NCI-H82 treated with DMSO at 0.1 percent for 48 hours (cell line): Measurements from ENCODE around the gene OLIG2.

Experiments
- DNase-seq: peaks from one replicate; lab custom pipeline; 2025; ENCODE audit not compliant: unreplicated experiment; lab: John Stamatoyannopoulos, UW

Gene OLIG2

DNA sequence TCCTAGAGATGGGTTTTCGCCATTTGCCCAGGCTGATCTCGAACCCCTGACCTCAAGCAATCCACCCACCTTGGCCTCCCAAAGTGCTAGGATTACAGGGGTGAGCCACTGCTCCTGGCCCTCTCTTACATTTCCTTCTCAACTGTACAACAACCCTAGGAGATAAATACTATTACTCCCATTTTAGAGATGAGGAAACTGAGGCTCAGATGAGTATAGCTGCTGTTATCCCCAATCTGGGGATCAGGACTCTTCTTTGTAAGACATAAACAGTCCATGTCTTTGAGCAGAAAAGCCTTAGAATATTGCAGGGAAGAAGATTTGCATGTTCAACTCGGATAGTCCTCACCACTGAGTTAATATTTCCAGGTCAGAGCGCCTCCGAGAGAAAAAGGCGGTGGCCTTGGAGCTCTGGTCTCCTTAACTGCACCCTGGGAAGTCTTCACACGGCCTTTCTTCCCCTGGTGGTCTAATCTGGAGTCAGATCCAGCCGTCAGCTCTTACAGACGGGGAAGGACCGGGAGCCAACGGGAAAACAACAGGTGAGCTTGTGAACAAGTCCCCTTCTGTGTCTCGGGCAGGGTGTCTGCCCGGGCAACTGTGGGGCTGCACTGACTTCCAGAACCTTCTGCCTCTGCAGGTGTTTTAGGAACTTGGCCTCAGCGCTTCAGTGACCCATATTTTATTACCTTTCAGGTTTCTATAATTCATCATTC lies 38.3 kb downstream of the OLIG2 start:
- no peak for DNase-seq

DNA sequence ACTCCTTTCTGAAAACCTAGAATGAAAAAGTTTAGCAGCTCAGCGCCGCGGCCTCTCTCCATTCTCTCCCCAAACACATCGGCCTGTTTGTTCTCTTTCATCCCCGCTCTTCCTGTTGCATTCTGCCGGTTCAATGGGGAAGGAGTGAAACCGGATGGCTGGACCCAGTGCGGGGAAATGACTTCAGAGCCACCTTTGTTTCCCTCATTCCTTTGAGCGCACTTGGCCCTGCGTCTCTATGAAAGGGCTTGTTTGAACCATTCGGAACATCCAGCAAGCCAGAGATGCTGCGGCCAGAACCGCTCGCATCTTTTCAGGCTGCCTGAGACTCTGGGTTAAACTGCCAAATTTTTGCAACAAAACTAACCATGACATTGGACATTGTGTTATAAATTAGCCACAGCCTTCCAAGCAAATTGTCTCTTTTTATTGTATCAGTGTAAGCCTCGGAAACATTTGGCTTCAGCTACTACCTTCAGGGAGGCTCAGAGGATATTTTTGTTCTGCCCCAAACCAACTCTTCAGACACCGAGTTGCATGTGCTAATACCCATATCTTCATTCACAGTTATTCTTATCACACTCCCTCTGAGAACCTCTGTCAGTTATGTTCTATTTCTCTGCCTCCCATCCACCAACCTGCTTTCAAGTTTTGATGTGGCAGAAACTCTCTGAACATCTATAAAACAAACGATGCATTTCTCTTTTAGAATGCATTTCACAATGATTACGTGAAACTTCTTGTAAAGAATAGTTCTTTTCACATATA lies 39.1 kb downstream of the OLIG2 start:
- no peak for DNase-seq

DNA sequence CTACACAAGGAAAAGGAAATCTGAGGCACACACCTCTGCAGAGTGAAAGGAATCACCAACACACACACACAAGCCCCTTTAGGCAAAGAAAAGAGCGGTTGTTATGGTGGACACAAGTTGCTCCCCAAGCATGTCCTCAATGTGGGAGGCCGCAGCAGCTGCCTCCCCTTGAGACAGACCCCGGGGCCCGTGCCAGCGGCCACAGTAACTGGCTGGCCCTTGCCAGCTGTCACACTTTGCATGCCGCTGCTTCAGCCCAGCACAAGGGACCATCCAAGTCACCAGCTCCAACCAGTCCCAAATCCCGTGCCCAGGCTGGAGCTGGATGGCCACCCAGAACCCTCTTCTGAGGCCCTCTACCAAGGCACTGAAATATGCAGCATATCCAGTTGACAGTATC lies 41.3 kb downstream of the OLIG2 start:
- DNase-seq: no peak

DNA sequence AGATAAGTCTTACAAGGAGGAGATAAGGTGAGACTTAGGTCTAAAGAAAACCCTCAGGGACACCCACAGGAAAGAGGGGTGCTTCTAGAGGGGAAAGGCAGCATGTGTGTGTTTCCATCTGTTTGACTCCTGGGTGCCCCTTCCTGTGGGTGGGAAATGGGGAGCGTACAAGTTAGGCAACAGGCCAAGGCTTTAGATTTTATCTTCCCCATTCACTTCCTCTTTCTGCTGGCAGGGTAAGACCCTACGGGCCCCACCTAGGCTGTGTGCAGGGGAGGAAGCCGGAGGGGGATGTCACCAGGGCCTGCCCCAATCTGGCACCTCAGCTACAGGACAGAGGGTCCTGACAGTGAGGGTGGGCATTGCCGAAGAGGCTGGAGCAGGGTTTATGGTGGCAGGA lies 41.7 kb downstream of the OLIG2 start:
- no peak for DNase-seq

DNA sequence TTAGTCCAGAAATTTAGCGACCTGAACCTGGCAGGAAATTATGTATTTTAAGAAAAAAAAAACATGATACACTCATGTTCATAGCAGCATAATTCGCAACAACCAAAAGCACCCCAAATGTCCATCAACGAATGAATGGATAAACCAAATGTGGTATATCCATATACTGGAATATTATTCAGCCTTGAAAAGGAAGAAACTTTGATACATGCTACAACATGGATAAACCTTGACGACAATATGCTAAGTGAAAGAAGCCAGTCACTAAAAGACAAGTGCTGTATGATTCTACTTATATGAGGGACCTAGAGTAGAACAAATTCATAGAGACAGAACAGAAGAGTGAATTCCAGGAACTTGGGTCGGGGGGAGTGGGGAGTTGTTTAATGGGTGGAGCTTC lies 43.5 kb downstream of the OLIG2 start:
- no peak for DNase-seq

DNA sequence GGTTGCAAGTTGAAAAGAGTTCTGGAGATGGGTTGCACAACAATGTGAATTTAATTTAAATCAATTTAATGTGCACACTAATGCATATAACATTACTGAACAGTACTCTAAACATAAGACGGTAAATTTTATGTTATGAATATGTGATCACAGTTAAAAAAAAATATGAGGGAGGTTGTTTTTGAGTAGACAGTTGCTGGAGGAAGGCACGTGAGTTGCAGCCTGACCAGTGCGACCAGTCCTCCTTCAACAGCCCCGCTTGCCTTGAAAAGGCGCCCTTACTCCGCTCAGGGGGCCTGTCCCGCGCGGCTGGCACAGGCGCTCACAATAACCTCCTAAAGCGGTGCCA lies 43.9 kb downstream of the OLIG2 start:
- no peak for DNase-seq

DNA sequence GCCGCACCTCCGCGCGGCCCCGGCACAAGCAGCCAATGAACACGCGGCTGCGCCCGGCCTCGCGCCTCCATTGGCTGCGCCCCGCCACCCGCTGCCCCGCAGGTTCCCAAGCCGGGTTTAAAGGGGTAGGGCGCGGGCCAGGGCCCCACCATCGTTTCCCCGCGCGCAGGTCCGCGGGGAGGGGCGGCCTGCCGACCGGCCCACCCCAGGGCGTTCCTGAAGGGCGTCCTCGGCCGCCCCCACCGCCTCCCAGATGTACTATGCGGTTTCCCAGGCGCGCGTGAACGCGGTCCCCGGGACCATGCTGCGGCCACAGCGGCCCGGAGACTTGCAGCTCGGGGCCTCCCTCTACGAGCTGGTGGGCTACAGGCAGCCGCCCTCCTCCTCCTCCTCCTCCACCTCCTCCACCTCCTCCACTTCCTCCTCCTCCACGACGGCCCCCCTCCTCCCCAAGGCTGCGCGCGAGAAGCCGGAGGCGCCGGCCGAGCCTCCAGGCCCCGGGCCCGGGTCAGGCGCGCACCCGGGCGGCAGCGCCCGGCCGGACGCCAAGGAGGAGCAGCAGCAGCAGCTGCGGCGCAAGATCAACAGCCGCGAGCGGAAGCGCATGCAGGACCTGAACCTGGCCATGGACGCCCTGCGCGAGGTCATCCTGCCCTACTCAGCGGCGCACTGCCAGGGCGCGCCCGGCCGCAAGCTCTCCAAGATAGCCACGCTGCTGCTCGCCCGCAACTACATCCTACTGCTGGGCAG lies 44.4 kb downstream of the OLIG2 start, which contains the start of gene OLIG1:
Gene OLIG1, plus strand, starts transcription at position 148 of the 750 bp plus-strand sequence. Its CDS starts 106 bp downstream, at position 254.
- no peak for DNase-seq

DNA sequence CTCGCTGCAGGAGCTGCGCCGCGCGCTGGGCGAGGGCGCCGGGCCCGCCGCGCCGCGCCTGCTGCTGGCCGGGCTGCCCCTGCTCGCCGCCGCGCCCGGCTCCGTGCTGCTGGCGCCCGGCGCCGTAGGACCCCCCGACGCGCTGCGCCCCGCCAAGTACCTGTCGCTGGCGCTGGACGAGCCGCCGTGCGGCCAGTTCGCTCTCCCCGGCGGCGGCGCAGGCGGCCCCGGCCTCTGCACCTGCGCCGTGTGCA lies 44.9 kb downstream of the OLIG2 start:
- no peak for DNase-seq

DNA sequence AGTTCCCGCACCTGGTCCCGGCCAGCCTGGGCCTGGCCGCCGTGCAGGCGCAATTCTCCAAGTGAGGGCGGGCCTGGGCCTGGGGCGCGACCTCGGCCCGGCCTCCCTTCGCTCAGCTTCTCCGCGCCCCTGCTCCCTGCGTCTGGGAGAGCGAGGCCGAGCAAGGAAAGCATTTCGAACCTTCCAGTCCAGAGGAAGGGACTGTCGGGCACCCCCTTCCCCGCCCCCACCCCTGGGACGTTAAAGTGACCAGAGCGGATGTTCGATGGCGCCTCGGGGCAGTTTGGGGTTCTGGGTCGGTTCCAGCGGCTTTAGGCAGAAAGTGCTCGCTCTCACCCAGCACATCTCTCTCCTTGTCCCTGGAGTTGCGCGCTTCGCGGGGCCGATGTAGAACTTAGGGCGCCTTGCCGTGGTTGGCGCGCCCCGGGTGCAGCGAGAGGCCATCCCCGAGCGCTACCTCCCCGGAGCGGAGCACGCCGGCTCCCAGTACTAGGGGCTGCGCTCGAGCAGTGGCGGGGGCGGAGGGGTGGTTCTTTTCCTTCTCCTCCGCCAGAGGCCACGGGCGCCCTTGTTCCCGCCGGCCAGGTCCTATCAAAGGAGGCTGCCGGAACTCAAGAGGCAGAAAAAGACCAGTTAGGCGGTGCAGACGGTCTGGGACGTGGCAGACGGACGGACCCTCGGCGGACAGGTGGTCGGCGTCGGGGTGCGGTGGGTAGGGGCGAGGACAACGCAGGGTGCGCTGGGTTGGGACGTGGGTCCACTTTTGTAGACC lies 45.4 kb downstream of the OLIG2 start:
- DNase-seq: no peak

DNA sequence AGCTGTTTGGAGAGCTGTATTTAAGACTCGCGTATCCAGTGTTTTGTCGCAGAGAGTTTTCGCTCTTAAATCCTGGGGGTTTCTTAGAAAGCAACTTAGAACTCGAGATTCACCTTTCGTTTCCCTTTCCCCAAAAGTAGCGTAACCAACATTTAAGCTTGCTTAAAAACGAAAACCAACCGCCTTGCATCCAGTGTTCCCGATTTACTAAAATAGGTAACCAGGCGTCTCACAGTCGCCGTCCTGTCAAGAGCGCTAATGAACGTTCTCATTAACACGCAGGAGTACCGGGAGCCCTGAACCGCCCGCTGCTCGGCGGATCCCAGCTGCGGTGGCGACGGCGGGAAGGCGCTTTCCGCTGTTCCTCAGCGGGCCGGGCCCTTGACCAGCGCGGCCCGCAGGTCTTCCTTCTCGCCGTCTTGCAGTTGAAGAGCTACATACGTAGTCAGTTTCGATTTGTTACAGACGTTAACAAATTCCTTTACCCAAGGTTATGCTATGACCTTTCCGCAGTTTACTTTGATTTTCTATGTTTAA lies 46.1 kb downstream of the OLIG2 start:
- DNase-seq: no peak

DNA sequence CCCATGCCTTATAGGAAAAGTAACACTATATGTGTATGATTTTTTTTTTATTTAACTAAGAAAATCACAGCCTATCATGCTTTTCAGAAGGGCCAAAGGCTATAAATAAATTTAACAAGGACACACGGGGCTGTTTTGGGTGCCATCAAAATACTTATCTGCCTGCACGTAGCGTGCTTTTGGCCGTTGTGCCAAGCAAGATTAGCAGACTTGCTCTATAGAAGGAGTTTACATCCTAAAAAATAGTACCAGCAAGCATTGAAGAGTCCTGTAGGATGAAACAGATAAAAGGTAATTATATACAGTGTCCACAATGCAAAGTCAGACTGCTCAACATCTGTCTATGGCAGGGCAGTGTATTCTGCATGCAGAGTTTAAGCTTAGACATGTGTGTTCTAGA lies 47.9 kb downstream of the OLIG2 start:
- DNase-seq: no peak

DNA sequence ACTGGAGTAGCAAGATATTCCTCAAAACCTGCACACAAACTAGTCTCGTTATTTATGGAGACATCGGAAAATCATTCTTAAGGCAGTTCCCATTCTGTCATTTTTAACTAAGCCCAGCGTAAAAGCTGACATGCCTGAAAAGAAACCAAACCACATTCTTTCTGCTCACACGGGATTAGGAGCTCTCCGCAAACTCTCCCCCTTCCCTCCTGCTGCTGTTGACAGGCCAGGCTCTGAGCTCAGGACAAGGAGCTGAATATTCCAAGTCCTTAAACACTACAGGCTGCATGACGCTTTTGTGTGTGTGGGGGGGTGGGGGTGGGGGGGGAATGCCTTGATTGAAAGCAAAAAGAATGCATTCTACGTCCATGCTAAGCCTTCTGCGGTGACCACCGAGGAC lies 49.4 kb downstream of the OLIG2 start:
- no peak for DNase-seq

DNA sequence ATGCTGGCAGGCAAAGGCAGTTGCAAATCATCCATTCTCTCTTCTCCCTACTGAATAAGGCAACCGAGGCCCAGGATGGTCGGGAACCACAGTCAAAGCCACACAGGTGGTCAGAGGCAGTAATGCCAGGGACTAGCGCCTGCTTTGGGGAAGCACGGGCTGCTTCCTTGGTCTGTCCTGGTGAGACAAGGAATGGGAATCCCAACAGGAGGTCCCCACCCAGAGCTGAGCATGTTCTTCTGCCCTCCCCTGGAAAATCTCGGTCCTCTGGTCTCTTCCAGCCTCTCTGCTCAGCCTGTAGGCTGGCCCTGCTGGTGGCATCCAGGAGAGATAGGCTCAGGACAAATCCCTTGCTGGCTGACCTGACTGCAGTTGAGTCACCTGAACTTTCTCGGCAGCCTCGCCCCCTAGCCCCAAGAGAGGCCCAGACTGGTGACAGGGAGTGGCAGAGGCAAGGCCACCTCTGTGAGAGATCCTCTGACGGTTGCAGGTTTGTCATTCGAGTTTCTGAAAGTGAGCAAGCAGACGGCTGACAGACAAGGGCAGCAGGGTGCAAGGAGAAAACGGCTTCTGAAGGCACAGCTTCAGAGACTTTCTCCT lies 50.0 kb downstream of the OLIG2 start:
- DNase-seq: no peak

DNA sequence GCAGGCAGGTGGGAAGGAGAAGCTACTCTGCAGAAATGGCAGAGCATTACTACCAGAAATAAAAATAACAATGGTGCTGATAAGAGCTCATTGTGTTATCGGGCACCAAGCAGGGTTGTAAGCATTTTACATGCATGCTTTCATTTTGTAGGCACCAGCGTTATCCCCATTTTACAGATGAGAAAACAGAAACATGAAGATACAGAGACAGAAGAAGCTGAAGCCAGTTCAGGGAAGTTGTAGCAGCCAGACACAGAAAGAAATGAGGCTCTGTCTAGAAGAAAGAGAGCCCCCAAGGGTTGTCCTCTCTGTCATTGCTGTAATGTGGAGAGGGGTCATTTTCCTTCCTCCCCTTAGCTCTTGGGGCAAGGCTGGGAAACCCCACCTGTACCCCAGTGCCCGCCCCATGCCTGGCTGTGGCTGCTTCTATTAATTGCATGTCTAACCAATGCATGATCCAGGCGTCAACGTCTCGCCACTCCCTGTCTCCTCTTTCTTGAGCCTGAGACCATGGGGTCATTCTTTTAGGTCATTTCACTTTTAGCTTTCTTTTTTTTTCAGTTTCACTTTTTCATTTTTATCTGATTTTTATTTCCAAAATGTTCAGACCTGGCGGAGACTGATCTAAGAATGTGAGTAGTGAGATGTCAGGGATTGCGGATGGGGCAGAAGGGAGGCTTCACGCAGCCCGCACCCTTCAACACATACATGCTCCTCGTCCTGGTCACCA lies 51.0 kb downstream of the OLIG2 start:
- no peak for DNase-seq
